ENCODE measurements around the gene CCDC34. TPM values are rescaled to one million over a fixed set of nuclear protein-coding genes. Genes with fewer than 3 reads are reported as not detected.

CCDC34 gene
- total RNA-seq, 3 donors from 2014 or later (not counting 1 experiment from before 2014, with no cell fraction given) = 0.99 to 3.0 (median 1.2) TPM

DNA sequence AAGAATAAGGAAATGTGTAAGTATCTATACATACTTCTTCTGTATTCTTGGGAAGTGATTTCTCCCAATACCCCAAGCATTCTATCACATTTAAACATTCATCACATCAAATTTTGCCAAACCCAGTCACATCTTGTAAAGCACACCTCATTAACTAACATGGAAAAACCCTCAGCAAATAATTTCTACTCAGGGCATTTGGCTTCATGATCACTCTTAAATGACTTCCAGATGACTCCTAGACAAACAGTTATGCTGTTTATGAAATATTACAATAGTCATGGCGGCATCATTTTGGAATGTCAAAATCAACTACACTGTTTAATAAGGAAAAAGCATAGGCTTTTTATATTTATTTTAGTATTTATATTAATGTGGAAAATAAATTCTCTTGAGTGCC, 47.3 kb upstream of the CCDC34 start:
- intact Hi-C loops (cut with micrococcal nuclease) = no loop called here

DNA sequence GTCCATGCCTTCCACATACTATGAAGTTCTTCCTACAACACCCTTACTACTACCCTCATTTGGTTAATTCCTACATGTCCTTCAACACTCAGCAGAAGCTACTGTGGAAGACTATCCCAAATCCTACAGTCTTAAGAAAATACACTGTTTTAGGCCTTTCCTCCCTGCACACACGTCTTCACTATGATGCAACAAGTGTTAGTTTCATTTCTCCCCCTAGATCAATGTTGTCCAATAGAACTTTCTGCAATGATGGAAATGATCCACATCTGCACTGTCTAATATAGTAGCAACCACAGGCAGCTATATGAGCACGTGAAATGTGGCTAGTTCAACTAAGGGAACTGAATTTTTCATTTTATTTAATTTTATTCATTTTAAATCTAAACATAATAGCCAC, 46.7 kb upstream of the CCDC34 start:
- Mint-ChIP-seq H3K4me3 (no peak overlapping the region), H3K9me3 (no peaks in the 10 kb centered on the region), H3K36me3 (no peaks in the 10 kb centered on the region), H3K4me1 (no peaks in the 10 kb centered on the region), H3K27me3 (ENCODE audit: low read depth in 2 of 2) (peaks cover 3 to 6% of the 10 kb centered on the region in 2 donors), H3K27ac (no peak overlapping the region)
- TF ChIP-seq, protein P1, sequence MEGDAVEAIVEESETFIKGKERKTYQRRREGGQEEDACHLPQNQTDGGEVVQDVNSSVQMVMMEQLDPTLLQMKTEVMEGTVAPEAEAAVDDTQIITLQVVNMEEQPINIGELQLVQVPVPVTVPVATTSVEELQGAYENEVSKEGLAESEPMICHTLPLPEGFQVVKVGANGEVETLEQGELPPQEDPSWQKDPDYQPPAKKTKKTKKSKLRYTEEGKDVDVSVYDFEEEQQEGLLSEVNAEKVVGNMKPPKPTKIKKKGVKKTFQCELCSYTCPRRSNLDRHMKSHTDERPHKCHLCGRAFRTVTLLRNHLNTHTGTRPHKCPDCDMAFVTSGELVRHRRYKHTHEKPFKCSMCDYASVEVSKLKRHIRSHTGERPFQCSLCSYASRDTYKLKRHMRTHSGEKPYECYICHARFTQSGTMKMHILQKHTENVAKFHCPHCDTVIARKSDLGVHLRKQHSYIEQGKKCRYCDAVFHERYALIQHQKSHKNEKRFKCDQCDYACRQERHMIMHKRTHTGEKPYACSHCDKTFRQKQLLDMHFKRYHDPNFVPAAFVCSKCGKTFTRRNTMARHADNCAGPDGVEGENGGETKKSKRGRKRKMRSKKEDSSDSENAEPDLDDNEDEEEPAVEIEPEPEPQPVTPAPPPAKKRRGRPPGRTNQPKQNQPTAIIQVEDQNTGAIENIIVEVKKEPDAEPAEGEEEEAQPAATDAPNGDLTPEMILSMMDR (IDR thresholded peaks at IDR 0.05) = no peak
- no peaks in the 10 kb centered on the region for H3K9me3 ChIP-seq (ENCODE audit: control insufficient read depth, insufficient read depth, low read length)
- DNase-seq (no peak), ATAC-seq (no peak)
- no peaks in the 10 kb centered on the region for H3K36me3 ChIP-seq (ENCODE audit: control insufficient read depth, insufficient read depth, low read length)
- WGBS (ENCODE audit: insufficient coverage) = 56% methylated on average over 1 of the region's 2 CpGs
- intact Hi-C loops (cut with micrococcal nuclease) = no loop called here
- H3K4me3 ChIP-seq (ENCODE audit: low read length) = no peak overlapping the region
- H3K4me1 ChIP-seq (ENCODE audit: control insufficient read depth, insufficient read depth, low read length) = no peaks in the 10 kb centered on the region
- no peaks in the 10 kb centered on the region for H3K27me3 ChIP-seq (ENCODE audit: control insufficient read depth, insufficient read depth, low read length)
- H3K27ac ChIP-seq (ENCODE audit: low read length) = no peak overlapping the region

More for the DNA sequence above, 47.3 kb upstream of the CCDC34 start:
- H3K27me3 Mint-ChIP-seq (ENCODE audit: low read depth in 2 of 2) = peaks cover 3 to 6% of the 10 kb centered on the region in 2 donors
- Histone ChIP-seq H3K4me3 (ENCODE audit: low read length) (no peak overlapping the region), H3K27ac (ENCODE audit: low read length) (no peak overlapping the region), H3K9me3 (ENCODE audit: control insufficient read depth, insufficient read depth, low read length) (no peaks in the 10 kb centered on the region), H3K4me1 (ENCODE audit: control insufficient read depth, insufficient read depth, low read length) (no peaks in the 10 kb centered on the region), H3K27me3 (ENCODE audit: control insufficient read depth, insufficient read depth, low read length) (no peaks in the 10 kb centered on the region), H3K36me3 (ENCODE audit: control insufficient read depth, insufficient read depth, low read length) (no peaks in the 10 kb centered on the region)
- H3K4me1 Mint-ChIP-seq = no peaks in the 10 kb centered on the region
- no peak overlapping the region for H3K27ac Mint-ChIP-seq
- no peaks in the 10 kb centered on the region for H3K36me3 Mint-ChIP-seq
- H3K9me3 Mint-ChIP-seq = no peaks in the 10 kb centered on the region
- DNase-seq = no peak
- WGBS (ENCODE audit: insufficient coverage) = no CpG with 5 or more reads among the region's 1 CpG
- TF ChIP-seq, protein P1 (IDR thresholded peaks at IDR 0.05) = no peak
- ATAC-seq = no peak
- no peak overlapping the region for H3K4me3 Mint-ChIP-seq

DNA sequence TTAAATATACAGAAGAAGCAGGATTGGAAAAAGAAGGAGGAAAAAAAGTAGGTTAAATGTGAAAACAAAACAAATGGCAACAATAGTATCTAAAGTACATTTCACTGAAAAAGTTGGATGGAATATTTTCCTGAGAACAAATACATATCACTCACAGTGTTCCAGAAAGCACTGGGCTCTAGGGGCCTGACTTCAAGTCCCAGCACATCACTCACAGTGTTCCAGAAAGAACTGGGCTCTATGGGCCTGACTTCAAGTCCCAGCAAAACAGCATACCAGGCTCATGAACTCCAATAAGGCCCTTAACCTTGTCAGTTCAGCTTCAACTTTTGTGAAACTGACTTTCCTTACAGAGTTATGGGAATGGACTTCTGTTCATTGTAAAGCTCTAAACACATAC, 46.0 kb upstream of the CCDC34 start:
- Histone ChIP-seq H3K27ac (ENCODE audit: low read length) (no peak overlapping the region), H3K4me1 (ENCODE audit: control insufficient read depth, insufficient read depth, low read length) (no peaks in the 10 kb centered on the region), H3K4me3 (ENCODE audit: low read length) (no peak overlapping the region), H3K36me3 (ENCODE audit: control insufficient read depth, insufficient read depth, low read length) (no peaks in the 10 kb centered on the region), H3K9me3 (ENCODE audit: control insufficient read depth, insufficient read depth, low read length) (no peaks in the 10 kb centered on the region), H3K27me3 (ENCODE audit: control insufficient read depth, insufficient read depth, low read length) (no peaks in the 10 kb centered on the region)
- TF ChIP-seq, protein P1 (IDR thresholded peaks at IDR 0.05) = no peak
- DNase-seq = no peak
- H3K27ac Mint-ChIP-seq = no peak overlapping the region
- H3K36me3 Mint-ChIP-seq = no peaks in the 10 kb centered on the region
- no peaks in the 10 kb centered on the region for H3K4me1 Mint-ChIP-seq
- no peak for ATAC-seq
- no peaks in the 10 kb centered on the region for H3K9me3 Mint-ChIP-seq
- no peak overlapping the region for H3K4me3 Mint-ChIP-seq
- H3K27me3 Mint-ChIP-seq (ENCODE audit: low read depth in 2 of 2) = peaks cover 3 to 5% of the 10 kb centered on the region in 2 donors
- intact Hi-C loops (cut with micrococcal nuclease) = no loop called here

DNA sequence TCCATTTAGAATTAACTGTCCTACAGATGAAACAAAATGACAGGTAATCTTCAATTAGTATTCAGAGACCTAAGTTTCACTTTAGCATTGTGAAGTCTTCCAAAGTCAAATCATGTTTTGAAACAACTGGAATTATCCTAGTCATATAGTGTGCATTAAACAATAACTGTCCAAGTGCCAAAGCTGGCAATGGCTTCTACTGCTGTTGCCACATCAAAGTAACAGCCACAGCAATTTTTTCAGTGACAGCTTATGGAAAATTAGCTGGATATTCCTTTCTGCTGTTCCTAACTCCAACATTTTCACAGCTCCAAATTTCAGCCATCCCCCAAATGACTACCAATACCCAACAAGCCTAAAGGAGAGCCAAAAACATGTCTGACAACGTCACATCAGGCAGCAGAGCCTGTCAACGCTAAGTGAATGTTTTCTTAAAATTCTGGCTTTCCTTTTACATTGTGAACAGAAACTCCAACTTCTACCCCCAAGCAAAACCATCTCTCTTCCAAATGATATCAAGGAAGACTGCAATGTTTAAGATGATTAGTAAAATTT, 45.3 kb upstream of the CCDC34 start:
- H3K36me3 Mint-ChIP-seq = no peaks in the 10 kb centered on the region
- Histone ChIP-seq H3K27ac (ENCODE audit: low read length) (no peak overlapping the region), H3K4me3 (ENCODE audit: low read length) (no peak overlapping the region), H3K36me3 (ENCODE audit: control insufficient read depth, insufficient read depth, low read length) (no peaks in the 10 kb centered on the region), H3K9me3 (ENCODE audit: control insufficient read depth, insufficient read depth, low read length) (no peaks in the 10 kb centered on the region), H3K27me3 (ENCODE audit: control insufficient read depth, insufficient read depth, low read length) (no peaks in the 10 kb centered on the region), H3K4me1 (ENCODE audit: control insufficient read depth, insufficient read depth, low read length) (no peaks in the 10 kb centered on the region)
- no peaks in the 10 kb centered on the region for H3K4me1 Mint-ChIP-seq
- no peaks in the 10 kb centered on the region for H3K27me3 Mint-ChIP-seq (ENCODE audit: low read depth in 2 of 2)
- TF ChIP-seq, protein P1 (IDR thresholded peaks at IDR 0.05) = no peak
- no peak overlapping the region for H3K4me3 Mint-ChIP-seq
- intact Hi-C loops (cut with micrococcal nuclease) = no loop called here
- 90% methylated on average over 2 of the region's 2 CpGs for WGBS (ENCODE audit: insufficient coverage)
- DNase-seq (no peak), ATAC-seq (no peak)
- H3K27ac Mint-ChIP-seq = no peak overlapping the region
- H3K9me3 Mint-ChIP-seq = no peaks in the 10 kb centered on the region
